ENCODE results near the gene AICDA. TPM values are rescaled to one million over a fixed set of nuclear protein-coding genes. Genes with fewer than 3 reads are reported as not detected.
A peak's percentile ranks its signal among the peaks of the same experiment; 100 is the strongest.
"Not testable (repeated sequence)": the region's sequence is repeated elsewhere in the genome, so short reads cannot be mapped to it uniquely, and the experiment has no call there.

Gene AICDA
- total RNA-seq, 1 donor: not detected

DNA sequence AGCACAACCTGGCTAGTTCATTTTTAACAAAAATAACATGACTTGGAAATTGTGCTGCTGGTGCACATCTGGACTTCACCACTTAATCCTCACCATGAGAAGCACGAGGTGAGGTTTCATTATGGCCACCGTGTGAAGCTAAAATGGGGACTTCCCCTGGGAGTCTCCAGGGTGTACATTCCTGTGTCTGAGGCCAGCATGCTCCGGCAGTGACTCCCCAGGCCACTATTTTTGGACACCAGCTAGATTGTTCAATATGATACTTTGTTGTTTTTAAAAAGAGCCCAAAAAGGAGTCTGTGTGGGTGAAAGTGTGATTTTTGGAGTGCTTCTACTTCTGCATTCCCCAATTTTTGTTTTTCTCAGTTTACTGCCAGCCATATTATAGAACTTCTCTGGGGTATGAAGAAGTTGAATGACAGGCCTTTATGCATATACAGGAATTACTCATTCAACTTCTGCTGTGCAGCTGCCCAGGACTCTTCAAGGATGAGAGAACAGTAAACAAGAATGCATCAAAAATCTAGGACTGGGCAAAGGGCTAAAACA, 16.9 kb upstream of the AICDA start:
- Histone ChIP-seq H3K9me3 (ENCODE audit: low read depth, low read length) (no peaks in the 10 kb centered on the region), H4K20me1 (ENCODE audit: insufficient read depth, low read length) (no peaks in the 10 kb centered on the region), H3K4me1 (ENCODE audit: insufficient read depth, low read length) (peaks cover 18% of the 10 kb centered on the region), H3K27me3 (ENCODE audit: insufficient read depth, low read length) (no peaks in the 10 kb centered on the region), H3K4me3 (ENCODE audit: insufficient read depth, low read length) (no peak overlapping the region), H3K27ac (ENCODE audit: low read depth, low read length) (peak overlapping the region; percentile 41), H2AFZ (ENCODE audit: low read length) (peak overlapping the region; percentile 56), H3K36me3 (ENCODE audit: insufficient read depth, low read length) (no peaks in the 10 kb centered on the region), H3K4me2 (ENCODE audit: insufficient read depth, low read length) (peak overlapping the region; percentile 51), H3K79me2 (ENCODE audit: insufficient read depth, low read length) (no peaks in the 10 kb centered on the region)
- TF ChIP-seq, protein P1, sequence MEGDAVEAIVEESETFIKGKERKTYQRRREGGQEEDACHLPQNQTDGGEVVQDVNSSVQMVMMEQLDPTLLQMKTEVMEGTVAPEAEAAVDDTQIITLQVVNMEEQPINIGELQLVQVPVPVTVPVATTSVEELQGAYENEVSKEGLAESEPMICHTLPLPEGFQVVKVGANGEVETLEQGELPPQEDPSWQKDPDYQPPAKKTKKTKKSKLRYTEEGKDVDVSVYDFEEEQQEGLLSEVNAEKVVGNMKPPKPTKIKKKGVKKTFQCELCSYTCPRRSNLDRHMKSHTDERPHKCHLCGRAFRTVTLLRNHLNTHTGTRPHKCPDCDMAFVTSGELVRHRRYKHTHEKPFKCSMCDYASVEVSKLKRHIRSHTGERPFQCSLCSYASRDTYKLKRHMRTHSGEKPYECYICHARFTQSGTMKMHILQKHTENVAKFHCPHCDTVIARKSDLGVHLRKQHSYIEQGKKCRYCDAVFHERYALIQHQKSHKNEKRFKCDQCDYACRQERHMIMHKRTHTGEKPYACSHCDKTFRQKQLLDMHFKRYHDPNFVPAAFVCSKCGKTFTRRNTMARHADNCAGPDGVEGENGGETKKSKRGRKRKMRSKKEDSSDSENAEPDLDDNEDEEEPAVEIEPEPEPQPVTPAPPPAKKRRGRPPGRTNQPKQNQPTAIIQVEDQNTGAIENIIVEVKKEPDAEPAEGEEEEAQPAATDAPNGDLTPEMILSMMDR (IDR thresholded peaks at IDR 0.05; ENCODE audit: extremely low read depth, low read depth, low read length): no peak
- peak; percentile 67 for DNase-seq (ENCODE audit: insufficient read length, low spot score, missing footprints)

DNA sequence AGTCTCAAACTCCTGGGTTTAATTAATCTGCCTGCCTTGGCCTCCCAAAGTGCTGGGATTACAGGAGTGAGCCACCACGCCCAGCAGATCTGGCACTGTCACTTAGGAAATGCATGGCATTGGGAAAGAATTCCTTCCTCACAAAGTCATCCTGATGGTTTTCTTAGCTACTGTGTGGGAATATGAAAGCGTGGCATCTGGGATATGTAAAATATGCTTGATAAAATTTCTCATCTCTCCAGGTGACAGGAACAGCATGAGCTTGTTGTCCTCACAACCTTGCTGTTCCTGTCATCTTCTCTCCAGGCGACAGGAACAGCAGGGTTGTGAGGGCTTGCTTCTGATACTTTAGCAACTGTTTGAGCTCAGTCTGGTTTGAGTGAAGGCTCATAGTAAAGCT, 16.1 kb upstream of the AICDA start:
- no peak overlapping the region for H2AFZ ChIP-seq (ENCODE audit: low read length)
- no peak overlapping the region for H3K4me2 ChIP-seq (ENCODE audit: insufficient read depth, low read length)
- DNase-seq (ENCODE audit: insufficient read length, low spot score, missing footprints): no peak

DNA sequence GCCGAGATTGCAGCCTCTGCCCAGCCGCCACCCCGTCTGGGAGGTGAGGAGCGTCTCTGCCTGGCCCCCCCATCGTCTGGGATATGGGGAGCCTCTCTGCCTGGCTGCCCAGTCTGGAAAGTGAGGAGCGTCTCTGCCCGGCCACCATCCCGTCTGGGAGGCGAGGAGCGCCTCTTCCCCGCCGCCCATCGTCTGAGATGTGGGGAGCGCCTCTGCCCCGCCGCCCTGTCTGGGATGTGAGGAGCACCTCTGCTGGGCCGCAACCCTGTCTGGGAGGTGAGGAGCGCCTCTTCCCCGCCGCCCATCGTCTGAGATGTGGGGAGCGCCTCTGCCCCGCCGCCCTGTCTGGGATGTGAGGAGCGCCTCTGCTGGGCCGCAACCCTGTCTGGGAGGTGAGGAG, 12.1 kb upstream of the AICDA start:
- not testable (repeated sequence) for H3K27me3 ChIP-seq (ENCODE audit: insufficient read depth, low read length); H3K4me3 ChIP-seq (ENCODE audit: insufficient read depth, low read length); H3K27ac ChIP-seq (ENCODE audit: low read depth, low read length); H2AFZ ChIP-seq (ENCODE audit: low read length); H3K79me2 ChIP-seq (ENCODE audit: insufficient read depth, low read length); H4K20me1 ChIP-seq (ENCODE audit: insufficient read depth, low read length); DNase-seq (ENCODE audit: insufficient read length, low spot score, missing footprints); H3K9me3 ChIP-seq (ENCODE audit: low read depth, low read length); H3K4me2 ChIP-seq (ENCODE audit: insufficient read depth, low read length); H3K36me3 ChIP-seq (ENCODE audit: insufficient read depth, low read length)
- peaks cover 13% of the 10 kb centered on the region for H3K4me1 ChIP-seq (ENCODE audit: insufficient read depth, low read length)

More for the DNA sequence above, 16.1 kb upstream of the AICDA start:
- H3K36me3 ChIP-seq (ENCODE audit: insufficient read depth, low read length): no peaks in the 10 kb centered on the region
- peaks cover 18% of the 10 kb centered on the region for H3K4me1 ChIP-seq (ENCODE audit: insufficient read depth, low read length)
- H3K27ac ChIP-seq (ENCODE audit: low read depth, low read length): peak overlapping the region; percentile 41
- no peaks in the 10 kb centered on the region for H3K9me3 ChIP-seq (ENCODE audit: low read depth, low read length)
- H3K4me3 ChIP-seq (ENCODE audit: insufficient read depth, low read length): no peak overlapping the region
- H3K79me2 ChIP-seq (ENCODE audit: insufficient read depth, low read length): no peaks in the 10 kb centered on the region
- no peaks in the 10 kb centered on the region for H3K27me3 ChIP-seq (ENCODE audit: insufficient read depth, low read length)
- H4K20me1 ChIP-seq (ENCODE audit: insufficient read depth, low read length): no peaks in the 10 kb centered on the region
- TF ChIP-seq, protein P1 (IDR thresholded peaks at IDR 0.05; ENCODE audit: extremely low read depth, low read depth, low read length): no peak

DNA sequence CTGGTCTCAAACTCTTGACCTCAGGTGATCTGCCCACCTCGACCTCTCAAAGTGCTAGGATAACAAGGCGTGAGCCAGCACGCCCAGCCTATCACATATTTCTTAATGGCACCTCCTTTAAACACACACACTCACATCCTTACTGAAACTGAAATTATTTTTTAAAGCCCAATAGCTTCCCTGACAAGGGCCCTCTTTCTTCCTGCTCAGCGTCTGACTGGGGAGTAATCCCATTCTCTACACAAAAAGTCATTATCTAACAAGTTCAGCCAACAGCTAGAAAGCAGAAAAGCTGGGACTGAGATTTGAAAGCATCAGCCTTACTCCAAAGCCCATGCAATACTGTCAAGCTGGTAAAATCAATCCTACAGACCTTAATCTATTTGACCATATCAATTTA, 10.0 kb upstream of the AICDA start:
- Histone ChIP-seq H3K4me3 (ENCODE audit: insufficient read depth, low read length) (no peak overlapping the region), H3K27ac (ENCODE audit: low read depth, low read length) (no peak overlapping the region), H3K36me3 (ENCODE audit: insufficient read depth, low read length) (no peaks in the 10 kb centered on the region), H3K4me2 (ENCODE audit: insufficient read depth, low read length) (no peak overlapping the region), H4K20me1 (ENCODE audit: insufficient read depth, low read length) (no peaks in the 10 kb centered on the region), H3K9me3 (ENCODE audit: low read depth, low read length) (no peaks in the 10 kb centered on the region), H3K4me1 (ENCODE audit: insufficient read depth, low read length) (peaks cover 18% of the 10 kb centered on the region), H2AFZ (ENCODE audit: low read length) (no peak overlapping the region), H3K79me2 (ENCODE audit: insufficient read depth, low read length) (no peaks in the 10 kb centered on the region), H3K27me3 (ENCODE audit: insufficient read depth, low read length) (no peaks in the 10 kb centered on the region)
- TF ChIP-seq, protein P1 (IDR thresholded peaks at IDR 0.05; ENCODE audit: extremely low read depth, low read depth, low read length): no peak
- no peak for DNase-seq (ENCODE audit: insufficient read length, low spot score, missing footprints)

All from osteoblast (primary cell).